NCI-H345 treated with DMSO at 0.1 percent for 48 hours (cell line): ENCODE results near the gene PLEKHA5.
"Not testable (repeated sequence)": the region's sequence is repeated elsewhere in the genome, so short reads cannot be mapped to it uniquely, and the experiment has no call there.

Source experiments
- DNase-seq: peaks from one replicate; lab custom pipeline; 2025; ENCODE audit not compliant: unreplicated experiment; lab: John Stamatoyannopoulos, UW

PLEKHA5 gene

GRCh38 chr12:19227190-19227879 is 97.8 kb downstream of the PLEKHA5 start:
- DNase-seq: no peak

GRCh38 chr12:19227880-19228210 is 98.3 kb downstream of the PLEKHA5 start:
- DNase-seq: no peak

GRCh38 chr12:19229021-19229420 is 99.5 kb downstream of the PLEKHA5 start:
- DNase-seq: not testable (repeated sequence)

GRCh38 chr12:19230299-19230866 is 100.8 kb downstream of the PLEKHA5 start:
- DNase-seq: no peak

- DNase-seq: no peak
These were observed 101.4 kb downstream of the PLEKHA5 start for GRCh38 chr12:19230896-19231295.

GRCh38 chr12:19234171-19234704 is 104.7 kb downstream of the PLEKHA5 start:
- no peak for DNase-seq

GRCh38 chr12:19234981-19235871 is 105.7 kb downstream of the PLEKHA5 start:
- no peak for DNase-seq

- no peak for DNase-seq
These were observed 107.1 kb downstream of the PLEKHA5 start for GRCh38 chr12:19236656-19237055.

- no peak for DNase-seq
These were observed 109.0 kb downstream of the PLEKHA5 start for GRCh38 chr12:19238540-19238939.

GRCh38 chr12:19239102-19239501 is 109.6 kb downstream of the PLEKHA5 start:
- no peak for DNase-seq

GRCh38 chr12:19239616-19240234 is 110.2 kb downstream of the PLEKHA5 start:
- DNase-seq: no peak

GRCh38 chr12:19242581-19242980 is 113.0 kb downstream of the PLEKHA5 start:
- DNase-seq: no peak

GRCh38 chr12:19243551-19243950 is 114.0 kb downstream of the PLEKHA5 start:
- no peak for DNase-seq

GRCh38 chr12:19244312-19244711 is 114.8 kb downstream of the PLEKHA5 start:
- no peak for DNase-seq

- DNase-seq: no peak
These were observed 115.6 kb downstream of the PLEKHA5 start for GRCh38 chr12:19245106-19245505.

GRCh38 chr12:19245666-19246065 is 116.1 kb downstream of the PLEKHA5 start:
- DNase-seq: no peak

GRCh38 chr12:19246933-19247332 is 117.4 kb downstream of the PLEKHA5 start:
- no peak for DNase-seq

GRCh38 chr12:19248929-19249602 is 119.5 kb downstream of the PLEKHA5 start:
- no peak for DNase-seq

- DNase-seq: no peak
These were observed 122.1 kb downstream of the PLEKHA5 start for GRCh38 chr12:19251481-19252132.

- no peak for DNase-seq
These were observed 130.6 kb downstream of the PLEKHA5 start for GRCh38 chr12:19260135-19260534.
